ENCODE data around the gene RBP4. TPM values are rescaled to one million over a fixed set of nuclear protein-coding genes. Genes with fewer than 3 reads are reported as not detected.

RBP4 gene
- total and polyA plus RNA-seq, 9 of the 15 experiments (the other 6 are each of a cell fraction or from before 2014, with no cell fraction given), result 0.91 TPM; not detected in 8

DNA sequence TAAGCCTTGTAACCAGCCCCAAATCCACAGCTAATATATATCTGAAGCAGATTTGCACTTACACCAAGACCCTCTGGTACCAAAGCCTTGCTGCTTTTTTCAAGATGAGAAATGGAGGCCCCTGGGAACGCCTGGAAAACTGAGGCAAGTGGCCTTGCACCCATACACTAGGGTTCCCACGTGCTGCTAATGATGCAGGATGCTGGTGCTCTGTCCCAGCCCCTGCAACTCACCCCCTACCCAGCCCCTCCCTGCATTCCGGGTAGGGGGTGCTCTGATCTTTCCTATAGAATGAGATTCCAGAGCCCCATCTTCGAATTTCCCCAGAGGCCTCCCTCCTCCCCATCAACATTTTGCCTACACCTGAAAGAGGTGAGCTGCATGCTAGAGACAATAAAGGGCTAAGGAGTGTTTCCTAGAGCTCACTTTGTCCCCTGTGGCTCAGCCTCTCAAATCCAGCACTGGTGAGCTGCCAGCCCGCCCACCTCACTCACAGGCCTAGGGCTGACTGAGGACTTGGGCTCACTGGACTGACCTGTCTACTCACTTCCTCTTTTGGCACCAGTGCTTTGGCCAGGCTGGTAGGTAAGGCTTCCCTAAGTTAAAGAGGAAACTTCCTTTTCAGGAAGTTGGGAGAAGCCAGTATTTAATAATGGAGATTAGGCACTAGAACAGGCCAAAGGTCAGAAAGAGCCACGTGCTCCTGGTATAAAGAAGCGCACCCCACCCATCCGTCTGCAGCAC is 9.8 kb downstream of the RBP4 start:
- Histone ChIP-seq H3K9ac (ENCODE audit: insufficient read depth in 1 of 2, low read depth in 2 of 2, low read length in 2 of 2) (no peak overlapping the region), H3K27me3 (ENCODE audit: control insufficient read depth in 2 of 2, insufficient read depth in 2 of 2, low read length in 2 of 2) (peaks cover 0 to 11% of the 10 kb centered on the region in 2 experiments; a peak in 2 of 5 replicates), H3K79me2 (ENCODE audit: control insufficient read depth, insufficient read depth, low read length) (no peaks in the 10 kb centered on the region), H3K4me1 (replicated peaks in 1 of 2; ENCODE audit: control insufficient read depth in 2 of 2, insufficient read depth in 2 of 2, low read length in 2 of 2) (no peaks in the 10 kb centered on the region; a peak in 1 of 5 replicates), H3K36me3 (ENCODE audit: control insufficient read depth, insufficient read depth, low read length) (no peaks in the 10 kb centered on the region), H3K9me1 (ENCODE audit: control insufficient read depth, insufficient read depth, low read length) (no peaks in the 10 kb centered on the region), H3K4me2 (ENCODE audit: insufficient read depth, low read length) (no peak overlapping the region), H3K9me3 (replicated peaks; ENCODE audit: control insufficient read depth, insufficient read depth, low read depth, low read length) (no peaks in the 10 kb centered on the region), H3K4me3 (no peak overlapping the region), H3K27ac (ENCODE audit: extremely low read depth, low read depth, low read length) (no peak overlapping the region), H2AFZ (ENCODE audit: low read depth, low read length) (peak overlapping the region; percentile 66; the same call in 1 of the 2 replicates), H4K20me1 (replicated peaks; ENCODE audit: control insufficient read depth, insufficient read depth, low read length) (no peaks in the 10 kb centered on the region)
- ChIA-PET CTCF (ENCODE audit: low intra/inter-chr PET ratio) (no interaction called here), POLR2A (no interaction called here)
- intact Hi-C loops (cut with micrococcal nuclease), result no loop called here
- BruUV-seq (replicated peaks), result no TSS peak
- no peak for DNase-seq (ENCODE audit: extremely low read depth in 1 of 4, low spot score in 3 of 4)
- in situ Hi-C loops (cut with MboI), result no loop called here
- WGBS (ENCODE audit: insufficient coverage, low coverage, missing lambda C conversion rate), result 25% methylated on average over 7 of the region's 8 CpGs
- FAIRE-seq, result no peak
- no peak for ATAC-seq
- TF ChIP-seq, protein P1, sequence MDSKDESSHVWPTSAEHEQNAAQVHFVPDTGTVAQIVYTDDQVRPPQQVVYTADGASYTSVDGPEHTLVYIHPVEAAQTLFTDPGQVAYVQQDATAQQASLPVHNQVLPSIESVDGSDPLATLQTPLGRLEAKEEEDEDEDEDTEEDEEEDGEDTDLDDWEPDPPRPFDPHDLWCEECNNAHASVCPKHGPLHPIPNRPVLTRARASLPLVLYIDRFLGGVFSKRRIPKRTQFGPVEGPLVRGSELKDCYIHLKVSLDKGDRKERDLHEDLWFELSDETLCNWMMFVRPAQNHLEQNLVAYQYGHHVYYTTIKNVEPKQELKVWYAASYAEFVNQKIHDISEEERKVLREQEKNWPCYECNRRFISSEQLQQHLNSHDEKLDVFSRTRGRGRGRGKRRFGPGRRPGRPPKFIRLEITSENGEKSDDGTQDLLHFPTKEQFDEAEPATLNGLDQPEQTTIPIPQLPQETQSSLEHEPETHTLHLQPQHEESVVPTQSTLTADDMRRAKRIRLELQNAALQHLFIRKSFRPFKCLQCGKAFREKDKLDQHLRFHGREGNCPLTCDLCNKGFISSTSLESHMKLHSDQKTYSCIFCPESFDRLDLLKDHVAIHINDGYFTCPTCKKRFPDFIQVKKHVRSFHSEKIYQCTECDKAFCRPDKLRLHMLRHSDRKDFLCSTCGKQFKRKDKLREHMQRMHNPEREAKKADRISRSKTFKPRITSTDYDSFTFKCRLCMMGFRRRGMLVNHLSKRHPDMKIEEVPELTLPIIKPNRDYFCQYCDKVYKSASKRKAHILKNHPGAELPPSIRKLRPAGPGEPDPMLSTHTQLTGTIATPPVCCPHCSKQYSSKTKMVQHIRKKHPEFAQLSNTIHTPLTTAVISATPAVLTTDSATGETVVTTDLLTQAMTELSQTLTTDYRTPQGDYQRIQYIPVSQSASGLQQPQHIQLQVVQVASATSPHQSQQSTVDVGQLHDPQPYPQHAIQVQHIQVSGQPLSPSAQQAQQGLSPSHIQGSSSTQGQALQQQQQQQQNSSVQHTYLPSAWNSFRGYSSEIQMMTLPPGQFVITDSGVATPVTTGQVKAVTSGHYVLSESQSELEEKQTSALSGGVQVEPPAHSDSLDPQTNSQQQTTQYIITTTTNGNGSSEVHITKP (IDR thresholded peaks at IDR 0.05; ENCODE audit: partially characterized antibody), result no peak
- TF ChIP-seq SPI1 (IDR thresholded peaks at IDR 0.05; ENCODE audit: borderline replicate concordance, low read depth, low read length), result peak; percentile 96
